Fibroblast of peridontal ligament (primary cell): ENCODE measurements around the gene GPER1.
"Not testable (repeated sequence)": the region's sequence is repeated elsewhere in the genome, so short reads cannot be mapped to it uniquely, and the experiment has no call there.

Experiments
- DNase-seq: peaks from one replicate; pipeline ENCODE4 v3.0.0-alpha.2; 2010; ENCODE audit errors: extremely low read depth

GPER1 gene

GRCh38 chr7:1141651-1142050 lies 53.7 kb downstream of the GPER1 start:
- DNase-seq = no peak

GRCh38 chr7:1142051-1142635 lies 54.2 kb downstream of the GPER1 start:
- DNase-seq = peak; percentile 81

- not testable (repeated sequence) for DNase-seq
Observed at GRCh38 chr7:1143031-1143430, 55.1 kb downstream of the GPER1 start.
